Trophoblast cell (in vitro differentiated cells and primary cell): Measurements from ENCODE around the gene KMT2A.
"Not testable (repeated sequence)": the region's sequence is repeated elsewhere in the genome, so short reads cannot be mapped to it uniquely, and the experiment has no call there.

ENCODE experiments used
- DNase-seq, 2 donors: peaks; one replicate each; pipeline ENCODE4 v3.0.0-alpha.2; 2016
- H2AFZ ChIP-seq: 2 replicates; pipeline ENCODE4 v1.6.1; 2013; ENCODE audit warnings: low read length, moderate library complexity, mild to moderate bottlenecking; ENCODE audit not compliant: insufficient read depth, poor library complexity
- H2AK5ac ChIP-seq: 2 replicates; pipeline ENCODE4 v1.6.1; 2013; ENCODE audit warnings: mild to moderate bottlenecking, low read length
- H2BK120ac ChIP-seq: 2 replicates; pipeline ENCODE4 v1.6.1; 2013; ENCODE audit warnings: low read length, mild to moderate bottlenecking, moderate library complexity; ENCODE audit not compliant: insufficient read depth, poor library complexity
- H2BK12ac ChIP-seq: 2 replicates; pipeline ENCODE4 v1.6.1; 2013; ENCODE audit warnings: mild to moderate bottlenecking, low read length, moderate library complexity
- H2BK5ac ChIP-seq: 2 replicates; pipeline ENCODE4 v1.6.1; 2013; ENCODE audit warnings: low read length, low read depth, moderate library complexity, mild to moderate bottlenecking; ENCODE audit not compliant: poor library complexity
- H3K14ac ChIP-seq: 2 replicates; pipeline ENCODE4 v1.6.1; 2013; ENCODE audit warnings: mild to moderate bottlenecking, low read length
- H3K18ac ChIP-seq: 2 replicates; pipeline ENCODE4 v1.6.1; 2013; ENCODE audit warnings: mild to moderate bottlenecking, low read length
- H3K23ac ChIP-seq: 2 replicates; pipeline ENCODE4 v1.6.1; 2013; ENCODE audit warnings: low read length
- H3K27ac ChIP-seq: 2 replicates; pipeline ENCODE4 v1.5.1; 2013; ENCODE audit warnings: low read depth, mild to moderate bottlenecking, inconsistent platforms, low read length, moderate library complexity
- H3K27me3 ChIP-seq: 2 replicates; pipeline ENCODE4 v1.6.1; 2013; ENCODE audit warnings: inconsistent platforms, mild to moderate bottlenecking, low read length, moderate library complexity; ENCODE audit not compliant: insufficient read depth
- H3K36me3 ChIP-seq, 2 experiments: 1 replicate in 1 of 2; 2 replicates in 1 of 2; pipeline ENCODE4 v1.6.1; 2013; ENCODE audit warnings: low read length in 2 of 2, mild to moderate bottlenecking in 2 of 2, moderate library complexity in 1 of 2; ENCODE audit not compliant: insufficient read depth in 2 of 2, control insufficient read depth in 1 of 2
- H3K4ac ChIP-seq: 2 replicates; pipeline ENCODE4 v1.6.1; 2013; ENCODE audit warnings: low read depth, mild to moderate bottlenecking, low read length, moderate library complexity
- H3K4me1 ChIP-seq, 2 experiments: 1 replicate in 1 of 2; 2 replicates in 1 of 2; pipeline ENCODE4 v1.6.1; 2013; ENCODE audit warnings: low read length in 2 of 2, mild to moderate bottlenecking in 2 of 2, moderate library complexity in 1 of 2; ENCODE audit not compliant: insufficient read depth in 2 of 2, control insufficient read depth in 1 of 2
- H3K4me2 ChIP-seq: 2 replicates; pipeline ENCODE4 v1.6.1; 2013; ENCODE audit warnings: inconsistent platforms, mild to moderate bottlenecking, low read length, moderate library complexity
- H3K4me3 ChIP-seq: 2 replicates; pipeline ENCODE4 v1.5.1; 2013; ENCODE audit warnings: mild to moderate bottlenecking, low read depth, low read length, inconsistent platforms
- H3K79me1 ChIP-seq: one replicate; pipeline ENCODE4 v1.6.1; 2013; ENCODE audit warnings: low read length
- H3K79me2 ChIP-seq: 2 replicates; pipeline ENCODE4 v1.6.1; 2013; ENCODE audit warnings: low read length, mild to moderate bottlenecking; ENCODE audit not compliant: control insufficient read depth, insufficient read depth, poor library complexity
- H3K9ac ChIP-seq: 2 replicates; pipeline ENCODE4 v1.6.1; 2013; ENCODE audit warnings: mild to moderate bottlenecking, low read length
- H3K9me3 ChIP-seq: 2 replicates; pipeline ENCODE4 v1.6.1; 2013; ENCODE audit warnings: low read depth, mild to moderate bottlenecking, control low read depth, inconsistent platforms, low read length; ENCODE audit not compliant: insufficient read depth
- H4K12ac ChIP-seq: 2 replicates; pipeline ENCODE4 v1.6.1; 2013; ENCODE audit warnings: low read depth, mild to moderate bottlenecking, low read length, moderate library complexity
- H4K8ac ChIP-seq: 2 replicates; pipeline ENCODE4 v1.6.1; 2013; ENCODE audit warnings: low read depth, mild to moderate bottlenecking, low read length, moderate library complexity
- H4K91ac ChIP-seq: one replicate; pipeline ENCODE4 v1.6.1; 2013; ENCODE audit warnings: low read depth, mild to moderate bottlenecking, low read length, moderate library complexity
- WGBS: extraction: QIAGEN DNeasy Blood & Tissue Kit; methylation state at CpG from one replicate; pipeline ENCODE4 v1.1.7; 2013; ENCODE audit warnings: missing lambda C conversion rate; ENCODE audit not compliant: insufficient read length, insufficient coverage; ENCODE audit errors: extremely low coverage; 5-methylcytosine and 5-hydroxymethylcytosine counted together

Gene KMT2A

DNA sequence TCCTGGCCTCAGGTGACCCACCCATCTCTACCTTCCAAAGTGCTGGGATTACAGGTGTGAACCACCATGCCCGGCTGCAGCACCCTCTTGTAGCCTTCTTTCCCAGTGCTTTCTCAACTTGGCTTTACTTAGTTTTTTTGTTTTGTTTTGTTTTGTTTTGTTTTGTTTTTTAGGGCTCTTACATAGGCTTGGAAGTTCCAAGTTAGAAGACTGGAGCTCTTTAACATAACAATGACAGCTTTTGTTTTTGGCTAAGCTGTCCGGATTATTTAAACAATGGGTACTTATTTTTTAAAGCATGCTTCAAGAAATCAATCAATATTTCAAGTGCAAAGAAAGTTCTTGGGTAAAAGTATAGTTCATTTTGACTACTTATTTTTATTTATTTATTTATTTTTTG, 25.9 kb downstream of the KMT2A start:
- Histone ChIP-seq H2AFZ (no peak overlapping the region), H3K27ac (no peak overlapping the region), H4K8ac (no peak overlapping the region), H2BK120ac (no peak overlapping the region), H3K14ac (no peak overlapping the region), H3K27me3 (no peaks in the 10 kb centered on the region), H2BK5ac (no peak overlapping the region), H3K23ac (no peak overlapping the region), H4K91ac (no peak overlapping the region), H3K18ac (no peak overlapping the region), H3K4me3 (no peak overlapping the region), H4K12ac (no peak overlapping the region), H3K36me3 (peaks cover 0 to 3% of the 10 kb centered on the region in 2 experiments), H3K79me1 (no peaks in the 10 kb centered on the region), H3K4me2 (no peak overlapping the region), H2BK12ac (no peak overlapping the region), H3K9me3 (no peaks in the 10 kb centered on the region), H3K4ac (no peak overlapping the region), H3K4me1 (no peaks in the 10 kb centered on the region), H2AK5ac (no peak overlapping the region), H3K79me2 (no peaks in the 10 kb centered on the region), H3K9ac (no peak overlapping the region)
- DNase-seq, result no peak
- no CpG with 5 or more reads among the region's 2 CpGs for WGBS

- WGBS, result no CpG with 5 or more reads among the region's 2 CpGs
- not testable (repeated sequence) for H3K4me3 ChIP-seq
Measured at GRCh38 chr11:118468968-118469367, 32.7 kb downstream of the KMT2A start.

DNA sequence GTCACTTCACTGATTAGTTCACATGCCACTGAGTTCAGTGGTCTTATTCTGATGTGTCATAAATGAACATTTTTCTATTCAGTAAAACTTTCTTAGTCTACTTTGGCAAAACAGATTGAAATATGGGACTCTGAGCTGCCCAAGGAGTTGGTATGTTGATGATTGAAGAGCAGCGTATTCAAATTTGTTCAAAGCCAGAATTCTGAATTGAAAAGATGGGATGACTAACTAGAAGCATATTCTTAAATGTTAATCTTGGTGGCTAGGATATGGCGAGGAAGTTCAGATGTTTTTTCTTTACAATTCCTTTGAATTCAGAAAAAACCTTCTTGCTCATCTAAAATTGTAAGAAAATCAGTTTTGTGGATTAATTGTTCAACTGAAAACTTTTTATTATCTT, 34.7 kb downstream of the KMT2A start:
- Histone ChIP-seq H3K9ac (no peak overlapping the region), H3K27me3 (no peaks in the 10 kb centered on the region), H2BK12ac (no peak overlapping the region), H3K36me3 (peaks cover 2 to 18% of the 10 kb centered on the region in 2 experiments), H3K79me2 (no peaks in the 10 kb centered on the region), H3K9me3 (peaks cover 1% of the 10 kb centered on the region), H3K4me2 (no peak overlapping the region), H3K23ac (no peak overlapping the region), H2BK5ac (no peak overlapping the region), H2AFZ (no peak overlapping the region), H4K12ac (no peak overlapping the region), H3K18ac (no peak overlapping the region), H2AK5ac (no peak overlapping the region), H3K27ac (no peak overlapping the region), H4K91ac (no peak overlapping the region), H3K4me3 (no peak overlapping the region), H2BK120ac (no peak overlapping the region), H3K4me1 (no peaks in the 10 kb centered on the region), H3K79me1 (no peaks in the 10 kb centered on the region), H3K4ac (no peak overlapping the region), H3K14ac (no peak overlapping the region), H4K8ac (no peak overlapping the region)
- no peak for DNase-seq
- no CpG with 5 or more reads among the region's 2 CpGs for WGBS

More at GRCh38 chr11:118468968-118469367, 32.7 kb downstream of the KMT2A start:
- not testable (repeated sequence) for H2AK5ac ChIP-seq, H2BK120ac ChIP-seq, H3K4me2 ChIP-seq, H4K91ac ChIP-seq, H3K4me1 ChIP-seq, H4K8ac ChIP-seq, H2AFZ ChIP-seq, H3K9ac ChIP-seq, H3K9me3 ChIP-seq, H3K79me2 ChIP-seq, DNase-seq, H3K79me1 ChIP-seq, H2BK12ac ChIP-seq, H3K14ac ChIP-seq, H4K12ac ChIP-seq, H3K27me3 ChIP-seq, H3K27ac ChIP-seq, H3K4ac ChIP-seq, H3K18ac ChIP-seq, H3K23ac ChIP-seq, H2BK5ac ChIP-seq
- peaks cover 3 to 15% of the 10 kb centered on the region in 2 experiments for H3K36me3 ChIP-seq

DNA sequence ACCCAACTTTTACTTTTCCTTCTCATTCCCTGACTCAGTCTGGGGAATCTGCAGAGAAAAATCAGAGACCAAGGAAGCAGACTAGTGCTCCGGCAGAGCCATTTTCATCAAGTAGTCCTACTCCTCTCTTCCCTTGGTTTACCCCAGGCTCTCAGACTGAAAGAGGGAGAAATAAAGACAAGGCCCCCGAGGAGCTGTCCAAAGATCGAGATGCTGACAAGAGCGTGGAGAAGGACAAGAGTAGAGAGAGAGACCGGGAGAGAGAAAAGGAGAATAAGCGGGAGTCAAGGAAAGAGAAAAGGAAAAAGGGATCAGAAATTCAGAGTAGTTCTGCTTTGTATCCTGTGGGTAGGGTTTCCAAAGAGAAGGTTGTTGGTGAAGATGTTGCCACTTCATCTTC, 37.2 kb downstream of the KMT2A start:
- H2BK5ac ChIP-seq, result no peak overlapping the region
- WGBS, result no CpG with 5 or more reads among the region's 6 CpGs
- H3K9ac ChIP-seq, result no peak overlapping the region
- H2BK120ac ChIP-seq, result no peak overlapping the region
- no peaks in the 10 kb centered on the region for H3K79me1 ChIP-seq
- H3K36me3 ChIP-seq, result peaks cover 4 to 30% of the 10 kb centered on the region in 2 experiments
- peaks cover 1% of the 10 kb centered on the region for H3K9me3 ChIP-seq
- no peak overlapping the region for H2AFZ ChIP-seq
- no peak overlapping the region for H3K4me3 ChIP-seq
- no peaks in the 10 kb centered on the region for H3K27me3 ChIP-seq
- H2BK12ac ChIP-seq, result no peak overlapping the region
- no peak overlapping the region for H4K12ac ChIP-seq
- no peak overlapping the region for H3K14ac ChIP-seq
- H3K79me2 ChIP-seq, result no peaks in the 10 kb centered on the region
- no peak overlapping the region for H3K18ac ChIP-seq
- no peaks in the 10 kb centered on the region for H3K4me1 ChIP-seq
- H3K4ac ChIP-seq, result no peak overlapping the region
- no peak overlapping the region for H3K23ac ChIP-seq
- no peak overlapping the region for H3K27ac ChIP-seq
- H3K4me2 ChIP-seq, result no peak overlapping the region
- no peak overlapping the region for H2AK5ac ChIP-seq
- H4K8ac ChIP-seq, result no peak overlapping the region
- DNase-seq, result no peak
- H4K91ac ChIP-seq, result no peak overlapping the region
